Measurements from ENCODE around the gene ZBTB7B.

Gene ZBTB7B

GRCh38 chr1:155051777-155052398 lies 49.3 kb downstream of the ZBTB7B start:
- H2AFZ ChIP-seq (ENCODE audit: low read depth, low read length), result peak overlapping the region; percentile 17; the same call in 1 of the 2 replicates
- peak overlapping the region; percentile 96 for H3K4me2 ChIP-seq (ENCODE audit: low read length)
- TF ChIP-seq EZH2phosphoT487 (IDR thresholded peaks at IDR 0.05; ENCODE audit: low read depth), result no peak
- no peak for TF ChIP-seq CTCF (IDR thresholded peaks at IDR 0.05; ENCODE audit: low read depth, low read length)
- no peaks in the 10 kb centered on the region for H3K27me3 ChIP-seq (ENCODE audit: low read depth, low read length)
- H3K27ac ChIP-seq (ENCODE audit: low read length), result no peak overlapping the region
- peak overlapping the region; percentile 79 for H3K4me3 ChIP-seq (ENCODE audit: low read length)
- no peaks in the 10 kb centered on the region for H3K79me2 ChIP-seq (ENCODE audit: low read length)
- peak overlapping the region; percentile 79 for H3K9ac ChIP-seq (ENCODE audit: low read length)
- peaks cover 17% of the 10 kb centered on the region for H3K4me1 ChIP-seq (ENCODE audit: low read length)
- peaks cover 6% of the 10 kb centered on the region for H3K36me3 ChIP-seq (replicated peaks; ENCODE audit: low read depth, low read length)
- H3K9me3 ChIP-seq (ENCODE audit: insufficient read depth, low read length), result no peaks in the 10 kb centered on the region
- H4K20me1 ChIP-seq (ENCODE audit: insufficient read depth, low read length), result no peaks in the 10 kb centered on the region

GRCh38 chr1:155052439-155053395 lies 50.1 kb downstream of the ZBTB7B start:
- Histone ChIP-seq H3K27ac (ENCODE audit: low read length) (no peak overlapping the region), H3K36me3 (replicated peaks; ENCODE audit: low read depth, low read length) (peaks cover 6% of the 10 kb centered on the region), H2AFZ (ENCODE audit: low read depth, low read length) (no peak overlapping the region), H3K4me2 (ENCODE audit: low read length) (peak overlapping the region; percentile 96), H3K9ac (ENCODE audit: low read length) (peak overlapping the region; percentile 79; the same call in 1 of the 2 replicates), H3K4me3 (ENCODE audit: low read length) (peak overlapping the region; percentile 79), H3K79me2 (ENCODE audit: low read length) (no peaks in the 10 kb centered on the region), H3K4me1 (ENCODE audit: low read length) (peaks cover 17% of the 10 kb centered on the region), H3K27me3 (ENCODE audit: low read depth, low read length) (no peaks in the 10 kb centered on the region), H3K9me3 (ENCODE audit: insufficient read depth, low read length) (no peaks in the 10 kb centered on the region), H4K20me1 (ENCODE audit: insufficient read depth, low read length) (no peaks in the 10 kb centered on the region)
- no peak for TF ChIP-seq EZH2phosphoT487 (IDR thresholded peaks at IDR 0.05; ENCODE audit: low read depth)
- peak; percentile 40; the same call in 1 of the 2 replicates for TF ChIP-seq CTCF (IDR thresholded peaks at IDR 0.05; ENCODE audit: low read depth, low read length)

DNA sequence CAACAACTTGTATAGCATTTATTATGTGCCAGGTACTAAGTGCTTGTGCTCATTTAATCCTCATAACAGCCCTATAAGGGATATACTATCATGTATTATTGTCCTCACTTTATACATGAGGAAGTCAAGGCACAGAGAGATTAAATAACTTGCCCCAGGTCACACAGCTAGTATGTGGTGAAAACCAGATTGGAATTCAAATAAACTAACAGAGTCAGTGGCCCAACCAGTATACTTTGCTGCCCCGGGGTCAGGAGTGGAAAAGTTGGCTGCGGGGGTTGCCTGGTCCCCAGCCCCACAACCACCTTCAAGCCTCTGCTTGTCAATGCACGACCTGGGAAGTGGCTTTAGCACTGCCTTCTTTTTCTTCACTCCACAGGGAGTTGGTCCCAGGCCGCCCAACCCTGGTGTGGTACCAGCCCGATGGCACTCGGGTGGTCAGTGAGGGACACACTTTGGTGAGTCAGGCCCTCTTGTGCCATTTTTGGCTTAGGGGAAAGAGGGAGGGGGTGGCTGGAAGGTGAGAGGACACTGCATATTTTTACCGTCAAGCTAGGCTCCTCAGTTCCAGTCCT lies 51.0 kb downstream of the ZBTB7B start:
- Histone ChIP-seq H2AFZ (ENCODE audit: low read depth, low read length) (no peak overlapping the region), H3K36me3 (replicated peaks; ENCODE audit: low read depth, low read length) (peaks cover 6% of the 10 kb centered on the region), H3K27me3 (ENCODE audit: low read depth, low read length) (no peaks in the 10 kb centered on the region), H3K4me3 (ENCODE audit: low read length) (no peak overlapping the region), H3K79me2 (ENCODE audit: low read length) (no peaks in the 10 kb centered on the region), H3K4me2 (ENCODE audit: low read length) (no peak overlapping the region), H3K27ac (ENCODE audit: low read length) (no peak overlapping the region), H3K4me1 (ENCODE audit: low read length) (peaks cover 17% of the 10 kb centered on the region), H3K9ac (ENCODE audit: low read length) (no peak overlapping the region), H4K20me1 (ENCODE audit: insufficient read depth, low read length) (no peaks in the 10 kb centered on the region), H3K9me3 (ENCODE audit: insufficient read depth, low read length) (no peaks in the 10 kb centered on the region)
- TF ChIP-seq EZH2phosphoT487 (IDR thresholded peaks at IDR 0.05; ENCODE audit: low read depth) (no peak), CTCF (IDR thresholded peaks at IDR 0.05; ENCODE audit: low read depth, low read length) (no peak)

- H3K27me3 ChIP-seq (ENCODE audit: low read depth, low read length), result no peaks in the 10 kb centered on the region
- H3K79me2 ChIP-seq (ENCODE audit: low read length), result no peaks in the 10 kb centered on the region
- no peaks in the 10 kb centered on the region for H3K9me3 ChIP-seq (ENCODE audit: insufficient read depth, low read length)
- H3K9ac ChIP-seq (ENCODE audit: low read length), result no peak overlapping the region
- no peak overlapping the region for H3K4me3 ChIP-seq (ENCODE audit: low read length)
- peaks cover 6% of the 10 kb centered on the region for H3K36me3 ChIP-seq (replicated peaks; ENCODE audit: low read depth, low read length)
- H3K27ac ChIP-seq (ENCODE audit: low read length), result no peak overlapping the region
- no peak for TF ChIP-seq CTCF (IDR thresholded peaks at IDR 0.05; ENCODE audit: low read depth, low read length)
- H2AFZ ChIP-seq (ENCODE audit: low read depth, low read length), result no peak overlapping the region
- H4K20me1 ChIP-seq (ENCODE audit: insufficient read depth, low read length), result no peaks in the 10 kb centered on the region
- H3K4me1 ChIP-seq (ENCODE audit: low read length), result peaks cover 12% of the 10 kb centered on the region
- H3K4me2 ChIP-seq (ENCODE audit: low read length), result no peak overlapping the region
Measured at GRCh38 chr1:155057104-155057503, 54.5 kb downstream of the ZBTB7B start.
